Astrocyte (in vitro differentiated cells and primary cell): Measurements from ENCODE around the gene PTPA.

ENCODE experiments used
- EZH2 ChIP-seq: IDR thresholded peaks from 2 replicates; pipeline ENCODE4 v1.6.1; 2012; ENCODE audit warnings: mild to moderate bottlenecking, low read length, inconsistent platforms; ENCODE audit not compliant: insufficient read depth
- TF ChIP-seq, protein P1 (sequence below): IDR thresholded peaks from 2 replicates; pipeline ENCODE4 v1.5.1; 2011; ENCODE audit warnings: low read depth, mild to moderate bottlenecking, inconsistent platforms, low read length, moderate library complexity; ENCODE audit not compliant: insufficient read depth

DNA sequence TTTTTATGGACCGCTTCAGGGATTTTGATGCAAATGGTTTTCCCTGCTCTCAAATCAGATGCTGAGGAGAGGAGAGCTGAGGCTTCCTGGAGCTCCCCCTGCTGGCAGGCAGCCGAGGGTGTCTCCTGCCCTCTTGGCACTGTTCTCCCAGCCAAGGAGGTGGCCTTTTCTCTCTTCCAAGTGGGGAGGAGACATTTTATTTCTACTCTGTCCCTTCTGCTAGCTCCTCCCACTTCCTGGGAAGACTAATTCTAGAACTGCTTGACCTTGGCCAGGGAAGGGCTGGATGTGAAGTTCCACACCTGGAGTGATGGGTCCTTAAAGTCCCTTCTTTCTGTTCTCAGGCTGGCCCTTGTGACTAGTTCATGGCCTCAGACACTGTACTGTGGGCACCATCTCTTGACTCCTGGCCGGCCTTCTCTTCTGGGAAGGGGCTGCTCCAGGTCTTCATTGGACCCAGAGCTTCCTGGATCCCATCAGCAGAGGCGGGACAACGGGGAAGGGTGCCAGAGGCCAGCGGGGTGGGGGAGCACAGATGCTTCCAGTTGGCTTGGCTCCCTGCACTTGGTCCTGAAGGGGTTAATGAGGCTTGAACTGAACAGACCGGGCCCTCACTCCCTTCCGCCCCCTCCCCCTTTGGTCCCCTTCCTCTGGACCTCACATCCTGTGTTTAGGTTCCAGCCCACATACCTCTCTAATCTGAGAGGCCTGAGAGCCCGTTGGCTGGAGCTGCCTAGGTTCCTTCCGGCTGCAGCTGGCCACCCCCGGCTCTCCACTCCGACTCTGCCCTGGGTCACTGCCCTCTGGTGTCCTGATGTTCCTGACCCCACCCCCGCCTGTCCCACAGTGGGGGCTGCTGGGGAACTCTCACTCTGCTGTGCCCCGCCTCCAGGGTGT, 32.1 kb downstream of the PTPA start:
- no peak for TF ChIP-seq EZH2
- TF ChIP-seq, protein P1, sequence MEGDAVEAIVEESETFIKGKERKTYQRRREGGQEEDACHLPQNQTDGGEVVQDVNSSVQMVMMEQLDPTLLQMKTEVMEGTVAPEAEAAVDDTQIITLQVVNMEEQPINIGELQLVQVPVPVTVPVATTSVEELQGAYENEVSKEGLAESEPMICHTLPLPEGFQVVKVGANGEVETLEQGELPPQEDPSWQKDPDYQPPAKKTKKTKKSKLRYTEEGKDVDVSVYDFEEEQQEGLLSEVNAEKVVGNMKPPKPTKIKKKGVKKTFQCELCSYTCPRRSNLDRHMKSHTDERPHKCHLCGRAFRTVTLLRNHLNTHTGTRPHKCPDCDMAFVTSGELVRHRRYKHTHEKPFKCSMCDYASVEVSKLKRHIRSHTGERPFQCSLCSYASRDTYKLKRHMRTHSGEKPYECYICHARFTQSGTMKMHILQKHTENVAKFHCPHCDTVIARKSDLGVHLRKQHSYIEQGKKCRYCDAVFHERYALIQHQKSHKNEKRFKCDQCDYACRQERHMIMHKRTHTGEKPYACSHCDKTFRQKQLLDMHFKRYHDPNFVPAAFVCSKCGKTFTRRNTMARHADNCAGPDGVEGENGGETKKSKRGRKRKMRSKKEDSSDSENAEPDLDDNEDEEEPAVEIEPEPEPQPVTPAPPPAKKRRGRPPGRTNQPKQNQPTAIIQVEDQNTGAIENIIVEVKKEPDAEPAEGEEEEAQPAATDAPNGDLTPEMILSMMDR: peak; percentile 97
